IMR-90 (cell line): ENCODE data around the gene ASF1B. TPM values are rescaled to one million over a fixed set of nuclear protein-coding genes. Genes with fewer than 3 reads are reported as not detected.

Experiments
- ATAC-seq: fragments of 200-7000 bp; cut with Tn5 transposase; 2 replicates; pipeline ENCODE4 v1.9.1; 2020; ENCODE audit warnings: low read depth, mild to moderate bottlenecking, moderate library complexity
- BruUV-seq: library from RNA; stranded (reverse); fragments of 400-500 nt; replicated peaks from 2 replicates; lab custom pipeline; 2021; lab: Mats Ljungman, UMichigan
- CTCF ChIA-PET: fragments of 300-600 bp; formaldehyde crosslinking; extraction: SDS; loops from one replicate; lab custom pipeline; 2021; ENCODE audit warnings: antibody characterized with exemption; lab: Yijun Ruan, JAX
- POLR2A ChIA-PET: fragments of 300-600 bp; sonication (Branson Sonifier 250); formaldehyde crosslinking; loops from one replicate; lab custom pipeline; 2022; ENCODE audit warnings: antibody characterized with exemption; ENCODE audit not compliant: unreplicated experiment; lab: Charles Lee
- DNase-seq: peaks from one replicate; pipeline ENCODE4 v3.0.0; 2013
- H2AFZ ChIP-seq: replicated peaks from 2 replicates; pipeline ENCODE3; 2013; ENCODE audit warnings: low read length, mild to moderate bottlenecking; ENCODE audit not compliant: poor library complexity
- H2AK5ac ChIP-seq: 2 replicates; pipeline ENCODE4 v1.6.1; 2013; ENCODE audit warnings: low read depth, low read length, inconsistent platforms
- H2AK9ac ChIP-seq: replicated peaks from 2 replicates; pipeline ENCODE3; 2013; ENCODE audit warnings: mild to moderate bottlenecking, low read depth, low read length, moderate library complexity; ENCODE audit not compliant: poor library complexity
- H2BK120ac ChIP-seq: 2 replicates; pipeline ENCODE4 v1.6.1; 2013; ENCODE audit warnings: low read depth, low read length, inconsistent platforms
- H2BK15ac ChIP-seq: 3 replicates; pipeline ENCODE4 v1.6.1; 2013; ENCODE audit warnings: low read depth, low read length, inconsistent platforms
- H2BK20ac ChIP-seq: 2 replicates; pipeline ENCODE4 v1.6.1; 2013; ENCODE audit warnings: low read depth, mild to moderate bottlenecking, inconsistent platforms, low read length, moderate library complexity
- H2BK5ac ChIP-seq: 2 replicates; pipeline ENCODE4 v1.6.1; 2013; ENCODE audit warnings: mild to moderate bottlenecking, low read depth, low read length, inconsistent platforms; ENCODE audit not compliant: poor library complexity, severe bottlenecking
- H3K14ac ChIP-seq: replicated peaks from 2 replicates; pipeline ENCODE4 v1.6.1; 2013; ENCODE audit warnings: low read depth, low read length, inconsistent platforms
- H3K18ac ChIP-seq: 2 replicates; pipeline ENCODE4 v1.6.1; 2013; ENCODE audit warnings: low read depth, low read length, control low read depth
- H3K23ac ChIP-seq: 2 replicates; pipeline ENCODE4 v1.6.1; 2013; ENCODE audit warnings: low read depth, low read length, inconsistent platforms
- H3K27ac ChIP-seq: 2 replicates; pipeline ENCODE4 v1.5.1; 2013; ENCODE audit warnings: mild to moderate bottlenecking, control low read depth, low read length; ENCODE audit not compliant: insufficient read depth
- H3K27me3 ChIP-seq: 2 replicates; pipeline ENCODE4 v1.6.1; 2013; ENCODE audit warnings: low read length; ENCODE audit not compliant: control insufficient read depth, insufficient read depth
- H3K36me3 ChIP-seq: 2 replicates; pipeline ENCODE4 v1.6.1; 2013; ENCODE audit warnings: low read length, mixed read lengths; ENCODE audit not compliant: control insufficient read depth, insufficient read depth
- H3K4ac ChIP-seq: 2 replicates; pipeline ENCODE4 v1.6.1; 2013; ENCODE audit warnings: low read depth, low read length, inconsistent platforms
- H3K4me1 ChIP-seq: 2 replicates; pipeline ENCODE4 v1.6.1; 2013; ENCODE audit warnings: low read length, mixed read lengths; ENCODE audit not compliant: control insufficient read depth, insufficient read depth
- H3K4me2 ChIP-seq: 2 replicates; pipeline ENCODE4 v1.6.1; 2013; ENCODE audit warnings: low read depth, mild to moderate bottlenecking, control low read depth, low read length, moderate library complexity
- H3K4me3 ChIP-seq: 2 replicates; pipeline ENCODE4 v1.5.1; 2013; ENCODE audit warnings: low read depth, mild to moderate bottlenecking, control low read depth, low read length, moderate library complexity; ENCODE audit not compliant: insufficient read depth
- H3K56ac ChIP-seq: 2 replicates; pipeline ENCODE4 v1.6.1; 2013; ENCODE audit warnings: low read length, inconsistent platforms; ENCODE audit not compliant: insufficient read depth; ENCODE audit errors: extremely low read depth
- H3K79me1 ChIP-seq, 2 experiments: 2 replicates each; pipeline ENCODE4 v1.6.1; 2013; ENCODE audit warnings: low read length in 2 of 2, inconsistent platforms in 1 of 2, low read depth in 1 of 2
- H3K9ac ChIP-seq: 2 replicates; pipeline ENCODE4 v1.6.1; 2013; ENCODE audit warnings: low read depth, low read length, control low read depth
- H3K9me1 ChIP-seq: 2 replicates; pipeline ENCODE4 v1.6.1; 2013; ENCODE audit warnings: low read length, inconsistent platforms; ENCODE audit not compliant: insufficient read depth
- H3K9me3 ChIP-seq: 2 replicates; pipeline ENCODE4 v1.6.1; 2013; ENCODE audit warnings: low read length; ENCODE audit not compliant: control insufficient read depth, insufficient read depth
- H4K20me1 ChIP-seq: 2 replicates; pipeline ENCODE4 v1.6.1; 2013; ENCODE audit warnings: low read length, inconsistent platforms; ENCODE audit not compliant: insufficient read depth
- H4K5ac ChIP-seq: 2 replicates; pipeline ENCODE4 v1.6.1; 2013; ENCODE audit warnings: mild to moderate bottlenecking, low read depth, low read length, control low read depth
- H4K8ac ChIP-seq, 2 experiments: 2 replicates each; pipeline ENCODE4 v1.6.1; 2013; ENCODE audit warnings: low read depth in 2 of 2, low read length in 2 of 2, control low read depth in 1 of 2, inconsistent platforms in 1 of 2
- H4K91ac ChIP-seq: 2 replicates; pipeline ENCODE4 v1.6.1; 2013; ENCODE audit warnings: low read depth, low read length, inconsistent platforms; ENCODE audit not compliant: insufficient read depth
- CEBPB ChIP-seq: IDR thresholded peaks from 2 replicates; pipeline ENCODE4 v1.6.1; 2012; ENCODE audit warnings: low read depth, low read length, improper control_type of control experiment
- CTCF ChIP-seq: conservative IDR thresholded peaks from 2 replicates; pipeline ENCODE4 v1.5.1; 2012; ENCODE audit warnings: mild to moderate bottlenecking, low read depth, low read length, improper control_type of control experiment
- MXI1 ChIP-seq: IDR thresholded peaks from 2 replicates; pipeline ENCODE4 v1.6.1; 2012; ENCODE audit warnings: low read depth, mild to moderate bottlenecking, low read length, moderate library complexity, borderline replicate concordance
- RAD21 ChIP-seq: IDR thresholded peaks from 2 replicates; pipeline ENCODE4 v1.6.1; 2012; ENCODE audit warnings: low read length, improper control_type of control experiment
- RFX5 ChIP-seq: IDR thresholded peaks from 2 replicates; pipeline ENCODE4 v1.8.0; 2012; ENCODE audit warnings: low read depth, mild to moderate bottlenecking, low read length, moderate library complexity
- USF2 ChIP-seq: fragments of 150-350 bp; IDR thresholded peaks from 2 replicates; pipeline ENCODE4 v1.6.1; 2017; ENCODE audit warnings: mild to moderate bottlenecking, antibody characterized with exemption, low read length, low read depth
- WGBS, 2 experiments: methylation state at CpG; one replicate each; pipeline versions ENCODE4 v1.1.5 to v1.1.7; 2013; ENCODE audit warnings: missing lambda C conversion rate in 2 of 2; ENCODE audit not compliant: insufficient read length in 1 of 2; ENCODE audit errors: extremely low coverage in 2 of 2; 5-methylcytosine and 5-hydroxymethylcytosine counted together
- dilution Hi-C: fragments of 300-500 bp; cut with HindIII; formaldehyde crosslinking; loops from one replicate; pipeline ENCODE4 v1.14.3; 2018; ENCODE audit warnings: low sequenced_read_pairs; ENCODE audit not compliant: unreplicated experiment
- in situ Hi-C: fragments of 300-500 bp; cut with MboI; formaldehyde crosslinking; loops from 3 replicates; pipeline ENCODE4 v1.14.3; 2019; ENCODE audit warnings: low sequenced_read_pairs, inconsistent platforms, mixed read lengths
- intact Hi-C: fragments of 100-400 bp; cut with micrococcal nuclease; formaldehyde crosslinking; loops from 2 replicates; pipeline ENCODE4 v1.10.0; 2022
- polyA plus RNA-seq, 3 experiments: library from polyadenylated mRNA; depleted of rRNA; stranded (reverse); fragments of >200 nt; gene quantifications; 2 replicates each; pipeline ENCODE4 v1.2.3, GENCODE V29; 2012; ENCODE audit warnings: low replicate concordance in 1 of 3
- total RNA-seq: library from RNA; depleted of rRNA; stranded (reverse); fragments of >200 nt; gene quantifications from 2 replicates; pipeline ENCODE4 v1.2.3, GENCODE V29; 2012

Gene ASF1B
- total and polyA plus RNA-seq, 2 of the 4 experiments (the other 2 are of a cell fraction): 10.4 to 12.1 TPM

- Histone ChIP-seq H3K23ac (no peak overlapping the region), H3K9ac (no peak overlapping the region), H3K14ac (no peak overlapping the region), H3K4me1 (no peaks in the 10 kb centered on the region), H4K8ac (no peak overlapping the region), H4K5ac (no peak overlapping the region), H2AFZ (no peak overlapping the region), H2BK15ac (no peak overlapping the region), H2BK20ac (no peak overlapping the region), H3K4me3 (no peak overlapping the region), H2BK5ac (no peak overlapping the region), H3K56ac (no peak overlapping the region), H2AK5ac (no peak overlapping the region), H2AK9ac (no peak overlapping the region), H3K4ac (no peak overlapping the region), H3K27ac (no peak overlapping the region), H3K9me3 (no peaks in the 10 kb centered on the region), H4K91ac (no peak overlapping the region), H3K9me1 (peaks cover 3% of the 10 kb centered on the region; the same call in 1 of the 2 replicates), H3K36me3 (peaks cover 48% of the 10 kb centered on the region), H3K18ac (no peak overlapping the region), H3K4me2 (no peak overlapping the region), H3K79me1 (peaks cover 0 to 3% of the 10 kb centered on the region in 2 experiments; a peak in 1 of 4 replicates), H4K20me1 (no peaks in the 10 kb centered on the region), H3K27me3 (no peaks in the 10 kb centered on the region), H2BK120ac (no peak overlapping the region)
- DNase-seq (no peak), ATAC-seq (no peak)
- no TSS peak for BruUV-seq
- intact Hi-C loops: no loop called here
- TF ChIP-seq CTCF (no peak), RAD21 (no peak), MXI1 (no peak), RFX5 (no peak), USF2 (no peak), CEBPB (no peak)
- ChIA-PET POLR2A (no interaction called here), CTCF (no interaction called here)
- 100% methylated on average over 1 of the region's 6 CpGs; no CpG with 5 or more reads in 1 of the 2 experiments for WGBS, 2 experiments
- dilution Hi-C loops: no loop called here
- in situ Hi-C loops: no loop called here
Observed at GRCh38 chr19:14101003-14101545, 35.3 kb downstream of the ASF1B start.
